HG03045 (cell line): ENCODE data around the gene ENG.
"Not testable (repeated sequence)": the region's sequence is repeated elsewhere in the genome, so short reads cannot be mapped to it uniquely, and the experiment has no call there.

Experiments used
- ATAC-seq: cut with Tn5 transposase; IDR thresholded peaks from one replicate; pipeline ENCODE4 v1.9.1; 2021; ENCODE audit warnings: mild to moderate bottlenecking, moderate library complexity; ENCODE audit not compliant: unreplicated experiment

ENG gene

GRCh38 chr9:127846443-127847177 lies 7.8 kb downstream of the ENG start:
- no peak for ATAC-seq

- ATAC-seq = not testable (repeated sequence)
Measured at GRCh38 chr9:127845619-127846018, 8.8 kb downstream of the ENG start.

- no peak for ATAC-seq
Measured at GRCh38 chr9:127844821-127845359, 9.6 kb downstream of the ENG start.

- no peak for ATAC-seq
Measured at GRCh38 chr9:127841087-127841835, 13.2 kb downstream of the ENG start.

- ATAC-seq = no peak
Measured at GRCh38 chr9:127838375-127839078, 15.9 kb downstream of the ENG start.

- no peak for ATAC-seq
Measured at GRCh38 chr9:127837346-127837745, 17.1 kb downstream of the ENG start.

GRCh38 chr9:127836561-127836960 lies 17.9 kb downstream of the ENG start:
- not testable (repeated sequence) for ATAC-seq

GRCh38 chr9:127835991-127836516 lies 18.4 kb downstream of the ENG start:
- ATAC-seq = no peak

GRCh38 chr9:127833555-127833954 lies 20.9 kb downstream of the ENG start:
- no peak for ATAC-seq

- ATAC-seq = no peak
Measured at GRCh38 chr9:127832248-127832647, 22.2 kb downstream of the ENG start.

GRCh38 chr9:127829205-127829906 lies 25.1 kb downstream of the ENG start:
- no peak for ATAC-seq

- ATAC-seq = no peak
Measured at GRCh38 chr9:127828262-127829031, 26.0 kb downstream of the ENG start.

- ATAC-seq = no peak
Measured at GRCh38 chr9:127826253-127826913, 28.1 kb downstream of the ENG start.

GRCh38 chr9:127825319-127826051 lies 29.0 kb downstream of the ENG start:
- no peak for ATAC-seq

- no peak for ATAC-seq
Measured at GRCh38 chr9:127822108-127822507, 32.4 kb downstream of the ENG start.

GRCh38 chr9:127818574-127818973 lies 35.9 kb downstream of the ENG start:
- no peak for ATAC-seq

- no peak for ATAC-seq
Measured at GRCh38 chr9:127817881-127818434, 36.5 kb downstream of the ENG start.

GRCh38 chr9:127816728-127817127 lies 37.7 kb downstream of the ENG start:
- no peak for ATAC-seq
